ENCODE results near the gene TDRD1. TPM values are rescaled to one million over a fixed set of nuclear protein-coding genes. Genes with fewer than 3 reads are reported as not detected.

TDRD1 gene
- total RNA-seq, 3 donors from 2014 or later (not counting 1 experiment from before 2014, with no cell fraction given), result 0.08 to 0.33 (median 0.09) TPM

GRCh38 chr10:114246679-114247305, 67.6 kb downstream of the TDRD1 start:
- no peaks in the 10 kb centered on the region for H3K4me1 Mint-ChIP-seq
- 92% methylated on average over 6 of the region's 7 CpGs for WGBS (ENCODE audit: insufficient coverage)
- no peaks in the 10 kb centered on the region for H3K27me3 ChIP-seq (ENCODE audit: control insufficient read depth, insufficient read depth, low read length)
- no peaks in the 10 kb centered on the region for H3K4me1 ChIP-seq (ENCODE audit: control insufficient read depth, insufficient read depth, low read length)
- no peak overlapping the region for H3K27ac ChIP-seq (ENCODE audit: low read length)
- no peaks in the 10 kb centered on the region for H3K36me3 ChIP-seq (ENCODE audit: control insufficient read depth, insufficient read depth, low read length)
- H3K9me3 ChIP-seq (ENCODE audit: control insufficient read depth, insufficient read depth, low read length), result no peaks in the 10 kb centered on the region
- no peak overlapping the region for H3K4me3 Mint-ChIP-seq
- DNase-seq (no peak), ATAC-seq (no peak)
- H3K27ac Mint-ChIP-seq, result no peak overlapping the region
- H3K27me3 Mint-ChIP-seq (ENCODE audit: low read depth in 2 of 2), result peaks cover 23 to 33% of the 10 kb centered on the region in 2 donors
- no peak for TF ChIP-seq CTCF (IDR thresholded peaks at IDR 0.05)
- intact Hi-C loops (cut with micrococcal nuclease), result no loop called here
- H3K9me3 Mint-ChIP-seq, result no peaks in the 10 kb centered on the region
- no peak overlapping the region for H3K4me3 ChIP-seq (ENCODE audit: low read length)
- H3K36me3 Mint-ChIP-seq, result no peaks in the 10 kb centered on the region

- DNase-seq, result no peak
- no peaks in the 10 kb centered on the region for H3K4me1 ChIP-seq (ENCODE audit: control insufficient read depth, insufficient read depth, low read length)
- WGBS (ENCODE audit: insufficient coverage), result 87% methylated on average over 4 of the region's 6 CpGs
- TF ChIP-seq CTCF (IDR thresholded peaks at IDR 0.05), result no peak
- Mint-ChIP-seq H3K4me3 (no peak overlapping the region), H3K27me3 (ENCODE audit: low read depth in 2 of 2) (peaks cover 4 to 7% of the 10 kb centered on the region in 2 donors), H3K9me3 (no peaks in the 10 kb centered on the region), H3K27ac (no peak overlapping the region), H3K4me1 (no peaks in the 10 kb centered on the region), H3K36me3 (no peaks in the 10 kb centered on the region)
- no peak for ATAC-seq
- intact Hi-C loops (cut with micrococcal nuclease), result no loop called here
- H3K9me3 ChIP-seq (ENCODE audit: control insufficient read depth, insufficient read depth, low read length), result no peaks in the 10 kb centered on the region
- no peak overlapping the region for H3K4me3 ChIP-seq (ENCODE audit: low read length)
- H3K36me3 ChIP-seq (ENCODE audit: control insufficient read depth, insufficient read depth, low read length), result no peaks in the 10 kb centered on the region
- no peaks in the 10 kb centered on the region for H3K27me3 ChIP-seq (ENCODE audit: control insufficient read depth, insufficient read depth, low read length)
- no peak overlapping the region for H3K27ac ChIP-seq (ENCODE audit: low read length)
These were observed 71.1 kb downstream of the TDRD1 start for GRCh38 chr10:114250236-114250635.

- Histone ChIP-seq H3K27me3 (ENCODE audit: control insufficient read depth, insufficient read depth, low read length) (no peaks in the 10 kb centered on the region), H3K27ac (ENCODE audit: low read length) (no peak overlapping the region), H3K4me1 (ENCODE audit: control insufficient read depth, insufficient read depth, low read length) (no peaks in the 10 kb centered on the region), H3K9me3 (ENCODE audit: control insufficient read depth, insufficient read depth, low read length) (no peaks in the 10 kb centered on the region), H3K36me3 (ENCODE audit: control insufficient read depth, insufficient read depth, low read length) (no peaks in the 10 kb centered on the region), H3K4me3 (ENCODE audit: low read length) (no peak overlapping the region)
- no peak overlapping the region for H3K4me3 Mint-ChIP-seq
- intact Hi-C loops (cut with micrococcal nuclease), result no loop called here
- no peak overlapping the region for H3K27ac Mint-ChIP-seq
- H3K36me3 Mint-ChIP-seq, result no peaks in the 10 kb centered on the region
- ATAC-seq, result no peak
- 86% methylated on average over 1 of the region's 1 CpG for WGBS (ENCODE audit: insufficient coverage)
- no peak for TF ChIP-seq CTCF (IDR thresholded peaks at IDR 0.05)
- DNase-seq, result no peak
- H3K4me1 Mint-ChIP-seq, result no peaks in the 10 kb centered on the region
- peaks cover 2 to 4% of the 10 kb centered on the region in 2 donors for H3K27me3 Mint-ChIP-seq (ENCODE audit: low read depth in 2 of 2)
- no peaks in the 10 kb centered on the region for H3K9me3 Mint-ChIP-seq
These were observed 71.6 kb downstream of the TDRD1 start for GRCh38 chr10:114250716-114251115.

- no peaks in the 10 kb centered on the region for H3K4me1 ChIP-seq (ENCODE audit: control insufficient read depth, insufficient read depth, low read length)
- 95% methylated on average over 5 of the region's 5 CpGs for WGBS (ENCODE audit: insufficient coverage)
- Mint-ChIP-seq H3K27ac (no peak overlapping the region), H3K36me3 (no peaks in the 10 kb centered on the region), H3K4me1 (no peaks in the 10 kb centered on the region), H3K27me3 (ENCODE audit: low read depth in 2 of 2) (peaks cover 0 to 4% of the 10 kb centered on the region in 2 donors), H3K9me3 (no peaks in the 10 kb centered on the region), H3K4me3 (no peak overlapping the region)
- H3K27me3 ChIP-seq (ENCODE audit: control insufficient read depth, insufficient read depth, low read length), result no peaks in the 10 kb centered on the region
- H3K27ac ChIP-seq (ENCODE audit: low read length), result no peak overlapping the region
- TF ChIP-seq CTCF (IDR thresholded peaks at IDR 0.05), result no peak
- H3K36me3 ChIP-seq (ENCODE audit: control insufficient read depth, insufficient read depth, low read length), result no peaks in the 10 kb centered on the region
- no peak overlapping the region for H3K4me3 ChIP-seq (ENCODE audit: low read length)
- ATAC-seq (no peak), DNase-seq (no peak)
- no peaks in the 10 kb centered on the region for H3K9me3 ChIP-seq (ENCODE audit: control insufficient read depth, insufficient read depth, low read length)
- intact Hi-C loops (cut with micrococcal nuclease), result no loop called here
These were observed 72.9 kb downstream of the TDRD1 start for GRCh38 chr10:114252092-114252491.
